Measurements from ENCODE around the gene MAN1B1.
"Not testable (repeated sequence)": the region's sequence is repeated elsewhere in the genome, so short reads cannot be mapped to it uniquely, and the experiment has no call there.

MAN1B1 gene

DNA sequence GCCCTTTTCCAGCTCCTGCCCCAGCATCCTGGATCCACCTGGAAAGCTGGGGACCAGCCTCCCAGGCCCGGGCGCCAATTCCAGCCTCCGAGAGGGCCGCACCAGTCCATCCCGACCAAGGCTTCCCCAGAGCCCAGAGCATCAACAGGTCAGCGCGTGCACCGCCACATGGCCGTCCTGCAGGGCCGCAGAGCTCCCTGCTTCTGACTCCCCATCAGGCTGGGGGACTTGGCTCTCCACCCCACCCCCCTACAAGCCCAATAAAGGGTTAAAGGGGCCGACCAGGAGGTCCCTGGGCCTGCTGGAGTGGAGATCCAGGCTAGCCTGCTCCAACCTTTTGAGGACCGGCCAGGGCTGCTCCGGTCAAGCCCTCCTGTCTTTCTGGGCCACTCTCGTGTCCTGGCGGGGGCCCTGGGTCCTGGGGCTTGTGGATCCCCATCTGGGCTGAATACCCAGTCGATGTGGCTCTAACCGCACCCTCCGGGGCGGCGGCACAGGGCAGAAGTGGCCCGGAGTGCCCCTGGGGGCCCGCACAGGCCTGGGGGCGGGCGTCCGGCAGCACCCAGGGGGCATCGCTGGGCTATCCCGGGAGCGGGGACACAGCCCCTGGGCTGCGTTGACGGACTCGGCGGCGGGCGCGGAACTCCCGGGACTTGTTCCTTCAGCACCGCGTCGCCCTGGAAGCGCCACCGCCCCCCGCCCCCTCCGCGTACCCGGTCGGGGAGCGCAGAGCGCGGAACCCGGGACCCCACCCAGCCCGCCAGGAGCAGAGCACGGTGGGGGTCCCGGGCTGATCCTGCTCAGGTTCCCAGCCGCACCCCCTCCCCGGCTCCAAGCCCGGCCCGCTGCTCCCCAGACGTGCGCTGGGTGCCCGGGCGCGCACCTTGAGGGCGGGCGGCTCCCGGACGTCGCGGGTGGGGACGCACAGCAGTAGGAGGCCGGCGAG is 33.5 kb upstream of the MAN1B1 start:
- DNase-seq (ENCODE audit: low read depth): no peak

DNA sequence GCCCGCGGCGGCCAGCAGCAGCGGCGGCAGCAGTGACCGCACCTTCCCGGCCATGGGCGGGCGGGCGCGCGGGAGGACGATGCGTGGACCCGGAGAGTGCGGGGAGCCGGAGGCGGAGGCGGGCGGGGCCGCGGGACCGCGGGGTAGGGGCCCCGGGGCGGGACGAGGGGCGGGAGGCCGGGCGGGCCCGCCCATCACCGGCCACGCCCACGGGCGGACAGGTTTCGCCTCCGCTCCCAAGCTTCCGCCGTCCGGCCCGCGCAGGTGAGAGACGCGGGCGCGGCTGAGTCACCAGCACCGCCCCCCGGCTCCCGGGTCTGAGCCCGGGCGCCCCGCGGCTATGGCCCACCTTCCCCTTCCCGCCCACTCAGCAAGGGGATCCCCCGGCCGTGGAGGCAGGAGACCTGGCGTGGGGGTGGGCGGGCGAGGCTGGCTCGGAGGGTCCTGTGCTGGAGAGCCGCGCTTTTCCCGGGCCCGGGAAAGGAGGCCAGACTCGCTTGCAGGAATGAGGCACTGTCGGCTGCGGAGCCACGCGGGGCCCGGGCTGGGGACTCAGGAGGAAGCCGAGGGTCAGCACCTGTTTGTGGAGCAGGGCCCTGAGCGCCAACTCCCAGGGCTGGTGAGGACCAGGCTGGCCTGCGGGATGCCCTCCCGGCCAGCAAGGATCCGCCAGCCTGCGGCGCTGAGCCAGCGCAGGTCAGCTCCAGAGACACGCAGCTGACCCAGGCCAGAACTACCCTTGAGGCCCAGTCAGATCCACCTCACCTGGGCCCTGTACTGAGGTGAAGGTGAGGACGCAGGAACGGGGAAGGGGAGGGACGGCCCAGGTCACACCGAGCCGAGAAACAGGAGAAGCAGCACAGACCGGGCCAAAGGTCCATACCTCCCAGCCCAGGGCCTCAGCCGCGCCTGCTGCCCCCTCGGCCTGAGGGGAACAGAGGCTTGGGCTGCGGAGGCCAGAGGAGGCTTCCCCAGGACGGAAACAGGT is 32.5 kb upstream of the MAN1B1 start, which contains the start of gene ENTPD2:
Gene ENTPD2, minus strand, starts transcription at position 118 of the 988 bp plus-strand sequence. Its CDS starts 64 bp downstream, at position 54.
- DNase-seq (ENCODE audit: low read depth): no peak

DNA sequence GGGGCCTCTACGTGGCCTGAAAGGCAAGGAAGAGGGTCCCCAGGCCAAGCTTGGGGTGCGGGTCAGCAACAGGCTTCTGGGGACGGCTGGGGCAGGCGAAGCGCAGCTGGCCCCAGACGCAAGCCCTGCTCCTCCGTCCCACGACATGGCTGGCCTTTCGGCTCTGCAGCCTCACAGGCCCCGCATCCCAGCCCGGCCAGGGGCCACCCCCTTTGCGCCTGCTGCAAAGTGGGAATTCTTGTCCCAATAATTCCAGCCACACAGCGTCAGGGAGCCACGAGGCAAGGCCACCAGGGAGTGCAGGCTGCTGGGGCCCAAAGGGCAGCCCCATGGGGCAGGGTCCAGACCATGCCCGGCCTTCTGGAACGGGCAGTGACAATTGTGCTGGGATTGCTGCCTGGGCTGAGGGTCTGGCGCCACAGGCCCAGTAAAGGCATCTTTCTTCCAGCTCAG is 31.8 kb upstream of the MAN1B1 start:
- no peak for DNase-seq (ENCODE audit: low read depth)

DNA sequence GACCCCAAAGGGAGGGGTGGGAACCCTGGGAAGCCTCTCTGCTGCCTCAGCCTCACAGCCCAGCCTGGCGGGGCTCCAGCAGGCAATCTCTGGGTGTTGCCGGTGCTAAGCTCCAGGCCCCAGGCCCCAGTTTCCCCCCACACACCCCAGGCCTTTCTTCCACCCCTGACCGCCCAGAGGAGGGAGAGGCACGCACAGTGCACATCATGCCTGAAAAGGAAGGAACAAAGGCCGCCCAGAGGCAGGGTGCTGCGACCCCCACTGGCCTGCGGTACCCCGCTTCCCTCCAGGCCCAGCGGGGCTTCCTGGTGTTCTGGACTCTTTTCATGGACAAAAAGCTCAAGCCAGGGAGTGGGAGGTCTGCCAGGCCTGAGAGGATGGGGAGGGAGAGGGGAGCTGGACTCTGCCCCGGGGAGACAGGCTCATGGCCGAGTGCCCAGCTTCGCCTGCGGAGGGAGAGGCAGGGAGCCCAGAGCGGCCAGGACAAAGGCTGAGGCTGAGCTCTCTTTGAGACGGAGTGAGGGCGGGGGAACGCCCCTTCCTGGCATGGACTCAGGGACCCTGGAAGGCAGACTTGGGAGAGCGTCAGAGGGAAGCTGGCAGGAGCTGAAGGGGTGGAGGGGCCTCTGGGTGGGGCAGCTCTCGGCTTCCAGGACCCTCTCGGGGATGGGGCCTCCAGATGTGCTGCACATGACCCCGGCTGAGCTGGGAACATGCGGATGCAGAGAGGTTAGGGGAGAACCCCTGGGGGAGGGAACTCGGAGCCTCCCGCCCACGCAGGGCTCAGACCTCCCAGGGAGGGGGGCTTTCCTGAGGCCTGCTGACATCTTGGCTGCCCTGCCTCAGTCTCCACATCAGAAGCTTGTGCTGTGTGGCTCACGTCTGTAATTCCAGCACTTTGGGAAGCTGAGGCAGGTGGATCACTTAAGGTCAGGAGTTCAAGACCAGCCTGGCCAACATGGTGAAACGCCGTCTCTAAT is 31.1 kb upstream of the MAN1B1 start:
- DNase-seq (ENCODE audit: low read depth): no peak

GRCh38 chr9:137056739-137057415 is 29.9 kb upstream of the MAN1B1 start:
- no peak for DNase-seq (ENCODE audit: low read depth)

DNA sequence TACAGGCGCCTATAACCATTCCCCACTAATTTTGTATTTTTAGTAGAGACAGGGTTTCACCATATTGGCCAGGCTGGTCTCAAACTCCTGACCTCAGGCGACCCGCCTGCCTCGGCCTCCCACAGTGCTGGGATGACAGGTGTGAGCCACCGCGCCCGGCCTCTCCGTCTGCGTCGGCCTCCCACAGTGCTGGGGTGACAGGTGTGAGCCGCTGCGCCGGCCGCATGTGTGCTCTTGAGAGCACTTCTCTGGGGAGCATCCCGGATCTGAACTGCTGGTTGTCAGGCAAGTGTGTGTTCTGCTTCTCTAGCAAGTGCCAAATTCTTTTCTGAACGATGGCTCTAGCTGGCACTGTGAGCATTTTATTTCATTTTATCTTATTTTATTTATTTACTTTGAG is 29.2 kb upstream of the MAN1B1 start:
- DNase-seq (ENCODE audit: low read depth): no peak

- DNase-seq (ENCODE audit: low read depth): no peak
These were observed 28.1 kb upstream of the MAN1B1 start for GRCh38 chr9:137058521-137059234.

- DNase-seq (ENCODE audit: low read depth): no peak
These were observed 24.4 kb upstream of the MAN1B1 start for GRCh38 chr9:137062384-137062783.

DNA sequence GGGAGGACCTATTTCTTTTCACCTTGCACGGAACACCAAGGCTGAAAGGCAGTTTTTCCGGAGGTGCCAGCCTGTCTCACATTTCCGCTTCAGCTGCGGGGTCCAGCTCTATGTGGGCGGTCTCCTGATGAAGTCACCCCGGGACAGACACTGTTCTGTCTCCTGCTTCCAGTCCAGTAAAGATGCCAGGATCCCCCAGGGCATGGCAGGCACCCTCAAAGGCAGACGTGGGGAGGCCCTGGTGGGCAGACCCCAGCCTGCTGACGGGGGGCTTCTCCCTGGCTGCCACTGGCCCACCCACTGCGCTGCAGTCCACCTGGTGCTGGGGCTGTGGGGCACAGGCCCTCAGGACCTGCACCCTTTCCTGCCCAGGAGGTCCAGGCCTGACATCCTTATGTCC is 24.0 kb upstream of the MAN1B1 start:
- not testable (repeated sequence) for DNase-seq (ENCODE audit: low read depth)

DNA sequence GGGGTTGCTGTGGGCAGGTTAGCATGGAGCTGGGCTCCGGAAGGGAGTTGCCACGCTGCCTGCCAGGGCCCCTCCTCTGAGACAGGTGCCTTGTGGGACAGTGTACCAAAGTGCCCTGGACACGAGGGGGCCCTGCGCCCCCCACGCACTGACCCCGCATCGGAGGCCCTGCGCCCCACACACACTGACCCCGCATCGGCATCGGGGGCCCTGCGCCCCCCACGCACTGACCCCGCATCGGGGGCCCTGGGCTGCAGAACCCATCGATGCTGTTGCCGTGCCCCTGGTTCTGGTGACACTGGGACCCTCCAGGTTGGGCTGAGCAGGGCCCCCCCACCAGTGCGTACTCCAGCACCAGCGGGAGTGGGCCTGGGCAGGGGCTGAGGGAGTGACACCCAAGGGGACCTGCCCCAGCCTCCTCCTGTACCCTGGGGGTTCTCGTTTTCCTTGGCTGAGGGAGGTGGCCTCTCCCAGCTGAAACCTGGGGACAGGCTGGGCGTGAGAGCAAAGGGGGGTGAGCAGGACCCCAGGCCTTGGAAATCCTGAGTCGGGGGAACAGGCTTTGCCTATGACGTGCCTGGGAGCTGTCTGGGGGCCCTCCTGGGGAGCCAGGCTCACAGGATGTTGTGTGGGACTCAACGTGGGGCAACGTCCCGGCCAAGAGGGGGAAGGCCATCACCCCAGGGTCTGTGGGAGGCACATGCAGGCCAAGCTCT is 23.3 kb upstream of the MAN1B1 start:
- DNase-seq (ENCODE audit: low read depth): no peak

- no peak for DNase-seq (ENCODE audit: low read depth)
These were observed 22.5 kb upstream of the MAN1B1 start for GRCh38 chr9:137064027-137064879.

- DNase-seq (ENCODE audit: low read depth): no peak
These were observed 22.0 kb upstream of the MAN1B1 start for GRCh38 chr9:137064880-137065164.

- DNase-seq (ENCODE audit: low read depth): no peak
These were observed 21.3 kb upstream of the MAN1B1 start for GRCh38 chr9:137065336-137065967.

- no peak for DNase-seq (ENCODE audit: low read depth)
These were observed 20.5 kb upstream of the MAN1B1 start for GRCh38 chr9:137066096-137066861.

GRCh38 chr9:137067860-137068538 is 18.8 kb upstream of the MAN1B1 start:
- no peak for DNase-seq (ENCODE audit: low read depth)
